ENCODE data around the gene BEAN1. TPM values are rescaled to one million over a fixed set of nuclear protein-coding genes. Genes with fewer than 3 reads are reported as not detected.
A peak's percentile ranks its signal among the peaks of the same experiment; 100 is the strongest.

Gene BEAN1
- total and polyA plus RNA-seq, 2 donors (not counting 1 experiment from before 2014, with no cell fraction given) = 0.07 TPM; not detected in 1

GRCh38 chr16:66509576-66509975 lies 82.5 kb downstream of the BEAN1 start:
- H3K36me3 ChIP-seq (ENCODE audit: control insufficient read depth, insufficient read depth, low read length) = peaks cover 2% of the 10 kb centered on the region
- TF ChIP-seq CTCF (conservative IDR thresholded peaks at IDR 0.05 in 1 of 2, IDR thresholded peaks at IDR 0.05 in 1 of 2; ENCODE audit: low read depth in 1 of 2, low read length in 2 of 2) (no peak), EZH2 (IDR thresholded peaks at IDR 0.05; ENCODE audit: low read length, missing control alignments) (no peak)
- H2AFZ ChIP-seq (ENCODE audit: low read length) = no peak overlapping the region
- H3K4me2 ChIP-seq (ENCODE audit: extremely low read depth, insufficient read depth, low read length) = no peak overlapping the region
- H3K9me3 ChIP-seq (ENCODE audit: control insufficient read depth, insufficient read depth, low read depth, low read length) = no peaks in the 10 kb centered on the region
- H3K79me2 ChIP-seq (ENCODE audit: control insufficient read depth, insufficient read depth, low read length) = no peaks in the 10 kb centered on the region
- H3K4me3 ChIP-seq (replicated peaks in 1 of 4; ENCODE audit: control extremely low read depth in 1 of 4, insufficient read depth in 1 of 4, low read depth in 3 of 4, low read length in 4 of 4) = no peak overlapping the region
- H3K27me3 ChIP-seq (ENCODE audit: control insufficient read depth, insufficient read depth, low read length) = no peaks in the 10 kb centered on the region
- H3K4me1 ChIP-seq (ENCODE audit: control insufficient read depth, extremely low read depth, insufficient read depth, low read length) = peaks cover 29% of the 10 kb centered on the region
- no peak overlapping the region for H3K27ac ChIP-seq (ENCODE audit: insufficient read depth, low read length)
- DNase-seq (ENCODE audit: low read depth in 2 of 2) = no peak
- H4K20me1 ChIP-seq (ENCODE audit: control insufficient read depth, extremely low read depth, insufficient read depth, low read length) = no peaks in the 10 kb centered on the region
- no peak overlapping the region for H3K9ac ChIP-seq (ENCODE audit: insufficient read depth, low read length)

- no peaks in the 10 kb centered on the region for H3K9me3 ChIP-seq (ENCODE audit: control insufficient read depth, insufficient read depth, low read depth, low read length)
- peaks cover 2% of the 10 kb centered on the region for H3K36me3 ChIP-seq (ENCODE audit: control insufficient read depth, insufficient read depth, low read length)
- no peak overlapping the region for H3K4me3 ChIP-seq (replicated peaks in 1 of 4; ENCODE audit: control extremely low read depth in 1 of 4, insufficient read depth in 1 of 4, low read depth in 3 of 4, low read length in 4 of 4)
- H4K20me1 ChIP-seq (ENCODE audit: control insufficient read depth, extremely low read depth, insufficient read depth, low read length) = no peaks in the 10 kb centered on the region
- H3K4me1 ChIP-seq (ENCODE audit: control insufficient read depth, extremely low read depth, insufficient read depth, low read length) = peaks cover 29% of the 10 kb centered on the region
- no peak overlapping the region for H3K9ac ChIP-seq (ENCODE audit: insufficient read depth, low read length)
- TF ChIP-seq EZH2 (IDR thresholded peaks at IDR 0.05; ENCODE audit: low read length, missing control alignments) = no peak
- TF ChIP-seq CTCF (conservative IDR thresholded peaks at IDR 0.05 in 1 of 2, IDR thresholded peaks at IDR 0.05 in 1 of 2; ENCODE audit: low read depth in 1 of 2, low read length in 2 of 2) = no peak
- H3K27me3 ChIP-seq (ENCODE audit: control insufficient read depth, insufficient read depth, low read length) = no peaks in the 10 kb centered on the region
- no peak overlapping the region for H2AFZ ChIP-seq (ENCODE audit: low read length)
- DNase-seq (ENCODE audit: low read depth in 2 of 2) = no peak
- H3K27ac ChIP-seq (ENCODE audit: insufficient read depth, low read length) = no peak overlapping the region
- no peak overlapping the region for H3K4me2 ChIP-seq (ENCODE audit: extremely low read depth, insufficient read depth, low read length)
- no peaks in the 10 kb centered on the region for H3K79me2 ChIP-seq (ENCODE audit: control insufficient read depth, insufficient read depth, low read length)
Observed at GRCh38 chr16:66510298-66510697, 83.2 kb downstream of the BEAN1 start.

GRCh38 chr16:66510711-66511601 lies 83.9 kb downstream of the BEAN1 start:
- Histone ChIP-seq H3K27me3 (ENCODE audit: control insufficient read depth, insufficient read depth, low read length) (no peaks in the 10 kb centered on the region), H3K79me2 (ENCODE audit: control insufficient read depth, insufficient read depth, low read length) (no peaks in the 10 kb centered on the region), H4K20me1 (ENCODE audit: control insufficient read depth, extremely low read depth, insufficient read depth, low read length) (no peaks in the 10 kb centered on the region), H3K4me3 (replicated peaks in 1 of 4; ENCODE audit: control extremely low read depth in 1 of 4, insufficient read depth in 1 of 4, low read depth in 3 of 4, low read length in 4 of 4) (no peak overlapping the region), H3K4me2 (ENCODE audit: extremely low read depth, insufficient read depth, low read length) (peak overlapping the region; percentile 10), H2AFZ (ENCODE audit: low read length) (no peak overlapping the region), H3K9me3 (ENCODE audit: control insufficient read depth, insufficient read depth, low read depth, low read length) (no peaks in the 10 kb centered on the region), H3K9ac (ENCODE audit: insufficient read depth, low read length) (no peak overlapping the region), H3K36me3 (ENCODE audit: control insufficient read depth, insufficient read depth, low read length) (peaks cover 4% of the 10 kb centered on the region), H3K4me1 (ENCODE audit: control insufficient read depth, extremely low read depth, insufficient read depth, low read length) (peaks cover 34% of the 10 kb centered on the region), H3K27ac (ENCODE audit: insufficient read depth, low read length) (no peak overlapping the region)
- TF ChIP-seq CTCF (conservative IDR thresholded peaks at IDR 0.05 in 1 of 2, IDR thresholded peaks at IDR 0.05 in 1 of 2; ENCODE audit: low read depth in 1 of 2, low read length in 2 of 2) (no peak), EZH2 (IDR thresholded peaks at IDR 0.05; ENCODE audit: low read length, missing control alignments) (no peak)
- DNase-seq (ENCODE audit: low read depth in 2 of 2) = peak in 1 of 2 donors; percentile 30

Data from fibroblast of lung (primary cell).